AG09309 (cell line): ENCODE data around the gene SOX8.

Experiments
- DNase-seq: peaks from one replicate; pipeline ENCODE4 v3.0.0-alpha.2; 2010; ENCODE audit warnings: low read depth
- H3K4me3 ChIP-seq: 2 replicates; pipeline ENCODE4 v1.5.1; 2011; ENCODE audit warnings: mild to moderate bottlenecking, low read depth, low read length, moderate library complexity; ENCODE audit not compliant: control insufficient read depth
- TF ChIP-seq, protein P1 (sequence below): IDR thresholded peaks from 2 replicates; pipeline ENCODE4 v1.5.1; 2011; ENCODE audit warnings: mild to moderate bottlenecking, low read depth, low read length, inconsistent platforms; ENCODE audit not compliant: insufficient read depth, control insufficient read depth; ENCODE audit errors: missing control alignments

The SOX8 gene

GRCh38 chr16:1006781-1007180 is 25.2 kb downstream of the SOX8 start:
- TF ChIP-seq, protein P1, sequence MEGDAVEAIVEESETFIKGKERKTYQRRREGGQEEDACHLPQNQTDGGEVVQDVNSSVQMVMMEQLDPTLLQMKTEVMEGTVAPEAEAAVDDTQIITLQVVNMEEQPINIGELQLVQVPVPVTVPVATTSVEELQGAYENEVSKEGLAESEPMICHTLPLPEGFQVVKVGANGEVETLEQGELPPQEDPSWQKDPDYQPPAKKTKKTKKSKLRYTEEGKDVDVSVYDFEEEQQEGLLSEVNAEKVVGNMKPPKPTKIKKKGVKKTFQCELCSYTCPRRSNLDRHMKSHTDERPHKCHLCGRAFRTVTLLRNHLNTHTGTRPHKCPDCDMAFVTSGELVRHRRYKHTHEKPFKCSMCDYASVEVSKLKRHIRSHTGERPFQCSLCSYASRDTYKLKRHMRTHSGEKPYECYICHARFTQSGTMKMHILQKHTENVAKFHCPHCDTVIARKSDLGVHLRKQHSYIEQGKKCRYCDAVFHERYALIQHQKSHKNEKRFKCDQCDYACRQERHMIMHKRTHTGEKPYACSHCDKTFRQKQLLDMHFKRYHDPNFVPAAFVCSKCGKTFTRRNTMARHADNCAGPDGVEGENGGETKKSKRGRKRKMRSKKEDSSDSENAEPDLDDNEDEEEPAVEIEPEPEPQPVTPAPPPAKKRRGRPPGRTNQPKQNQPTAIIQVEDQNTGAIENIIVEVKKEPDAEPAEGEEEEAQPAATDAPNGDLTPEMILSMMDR = no peak
- no peak for DNase-seq
- no peak overlapping the region for H3K4me3 ChIP-seq

- no peak for DNase-seq
- H3K4me3 ChIP-seq = no peak overlapping the region
- TF ChIP-seq, protein P1 = no peak
These were observed 25.8 kb downstream of the SOX8 start for GRCh38 chr16:1007284-1007850.

DNA sequence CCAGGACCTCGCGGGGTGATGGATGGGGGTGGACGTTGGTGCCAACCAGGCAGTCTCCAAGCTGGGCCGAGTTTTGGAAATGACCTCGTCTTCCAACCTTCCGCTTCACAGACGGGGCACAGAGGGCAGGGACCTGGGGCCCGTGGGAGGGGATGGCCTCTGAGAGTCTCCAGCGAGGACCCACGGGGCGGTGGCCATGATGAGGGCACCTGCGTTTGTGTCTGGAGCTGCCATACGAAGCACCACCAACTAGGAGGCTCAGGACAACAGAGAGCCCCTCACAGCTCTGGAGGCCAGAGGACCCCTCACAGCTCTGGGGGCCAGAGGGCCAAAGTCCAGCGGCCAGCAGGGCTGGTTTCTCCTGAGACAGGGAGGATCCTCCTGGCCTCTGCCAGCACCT is 26.5 kb downstream of the SOX8 start:
- DNase-seq = no peak

GRCh38 chr16:1009358-1010150 is 28.0 kb downstream of the SOX8 start:
- TF ChIP-seq, protein P1 = no peak

More for the DNA sequence above, 26.5 kb downstream of the SOX8 start:
- TF ChIP-seq, protein P1 = no peak
- H3K4me3 ChIP-seq = no peak overlapping the region

GRCh38 chr16:1010251-1010650 is 28.7 kb downstream of the SOX8 start:
- H3K4me3 ChIP-seq = no peak overlapping the region
- TF ChIP-seq, protein P1 = no peak
- DNase-seq = no peak

More at GRCh38 chr16:1009358-1010150, 28.0 kb downstream of the SOX8 start:
- no peak overlapping the region for H3K4me3 ChIP-seq
- no peak for DNase-seq

- DNase-seq = no peak
- TF ChIP-seq, protein P1 = no peak
- H3K4me3 ChIP-seq = no peak overlapping the region
These were observed 29.2 kb downstream of the SOX8 start for GRCh38 chr16:1010815-1011214.
